IMR-90 (cell line): Measurements from ENCODE around the gene C16orf96. TPM values are rescaled to one million over a fixed set of nuclear protein-coding genes. Genes with fewer than 3 reads are reported as not detected.

Source experiments
- ATAC-seq: fragments of 200-7000 bp; cut with Tn5 transposase; 2 replicates; pipeline ENCODE4 v1.9.1; 2020; ENCODE audit warnings: low read depth, mild to moderate bottlenecking, moderate library complexity
- BruUV-seq: library from RNA; stranded (reverse); fragments of 400-500 nt; replicated peaks from 2 replicates; lab custom pipeline; 2021; lab: Mats Ljungman, UMichigan
- CTCF ChIA-PET: fragments of 300-600 bp; formaldehyde crosslinking; extraction: SDS; loops from one replicate; lab custom pipeline; 2021; ENCODE audit warnings: antibody characterized with exemption; lab: Yijun Ruan, JAX
- POLR2A ChIA-PET: fragments of 300-600 bp; sonication (Branson Sonifier 250); formaldehyde crosslinking; loops from one replicate; lab custom pipeline; 2022; ENCODE audit warnings: antibody characterized with exemption; ENCODE audit not compliant: unreplicated experiment; lab: Charles Lee
- DNase-seq: peaks from one replicate; pipeline ENCODE4 v3.0.0; 2013
- H2AFZ ChIP-seq: replicated peaks from 2 replicates; pipeline ENCODE3; 2013; ENCODE audit warnings: low read length, mild to moderate bottlenecking; ENCODE audit not compliant: poor library complexity
- H2AK5ac ChIP-seq: 2 replicates; pipeline ENCODE4 v1.6.1; 2013; ENCODE audit warnings: low read depth, low read length, inconsistent platforms
- H2AK9ac ChIP-seq: replicated peaks from 2 replicates; pipeline ENCODE3; 2013; ENCODE audit warnings: mild to moderate bottlenecking, low read depth, low read length, moderate library complexity; ENCODE audit not compliant: poor library complexity
- H2BK120ac ChIP-seq: 2 replicates; pipeline ENCODE4 v1.6.1; 2013; ENCODE audit warnings: low read depth, low read length, inconsistent platforms
- H2BK15ac ChIP-seq: 3 replicates; pipeline ENCODE4 v1.6.1; 2013; ENCODE audit warnings: low read depth, low read length, inconsistent platforms
- H2BK20ac ChIP-seq: 2 replicates; pipeline ENCODE4 v1.6.1; 2013; ENCODE audit warnings: low read depth, mild to moderate bottlenecking, inconsistent platforms, low read length, moderate library complexity
- H2BK5ac ChIP-seq: 2 replicates; pipeline ENCODE4 v1.6.1; 2013; ENCODE audit warnings: mild to moderate bottlenecking, low read depth, low read length, inconsistent platforms; ENCODE audit not compliant: poor library complexity, severe bottlenecking
- H3K14ac ChIP-seq: replicated peaks from 2 replicates; pipeline ENCODE4 v1.6.1; 2013; ENCODE audit warnings: low read depth, low read length, inconsistent platforms
- H3K18ac ChIP-seq: 2 replicates; pipeline ENCODE4 v1.6.1; 2013; ENCODE audit warnings: low read depth, low read length, control low read depth
- H3K23ac ChIP-seq: 2 replicates; pipeline ENCODE4 v1.6.1; 2013; ENCODE audit warnings: low read depth, low read length, inconsistent platforms
- H3K27ac ChIP-seq: 2 replicates; pipeline ENCODE4 v1.5.1; 2013; ENCODE audit warnings: mild to moderate bottlenecking, control low read depth, low read length; ENCODE audit not compliant: insufficient read depth
- H3K27me3 ChIP-seq: 2 replicates; pipeline ENCODE4 v1.6.1; 2013; ENCODE audit warnings: low read length; ENCODE audit not compliant: control insufficient read depth, insufficient read depth
- H3K36me3 ChIP-seq: 2 replicates; pipeline ENCODE4 v1.6.1; 2013; ENCODE audit warnings: low read length, mixed read lengths; ENCODE audit not compliant: control insufficient read depth, insufficient read depth
- H3K4ac ChIP-seq: 2 replicates; pipeline ENCODE4 v1.6.1; 2013; ENCODE audit warnings: low read depth, low read length, inconsistent platforms
- H3K4me1 ChIP-seq: 2 replicates; pipeline ENCODE4 v1.6.1; 2013; ENCODE audit warnings: low read length, mixed read lengths; ENCODE audit not compliant: control insufficient read depth, insufficient read depth
- H3K4me2 ChIP-seq: 2 replicates; pipeline ENCODE4 v1.6.1; 2013; ENCODE audit warnings: low read depth, mild to moderate bottlenecking, control low read depth, low read length, moderate library complexity
- H3K4me3 ChIP-seq: 2 replicates; pipeline ENCODE4 v1.5.1; 2013; ENCODE audit warnings: low read depth, mild to moderate bottlenecking, control low read depth, low read length, moderate library complexity; ENCODE audit not compliant: insufficient read depth
- H3K56ac ChIP-seq: 2 replicates; pipeline ENCODE4 v1.6.1; 2013; ENCODE audit warnings: low read length, inconsistent platforms; ENCODE audit not compliant: insufficient read depth; ENCODE audit errors: extremely low read depth
- H3K79me1 ChIP-seq, 2 experiments: 2 replicates each; pipeline ENCODE4 v1.6.1; 2013; ENCODE audit warnings: low read length in 2 of 2, inconsistent platforms in 1 of 2, low read depth in 1 of 2
- H3K9ac ChIP-seq: 2 replicates; pipeline ENCODE4 v1.6.1; 2013; ENCODE audit warnings: low read depth, low read length, control low read depth
- H3K9me1 ChIP-seq: 2 replicates; pipeline ENCODE4 v1.6.1; 2013; ENCODE audit warnings: low read length, inconsistent platforms; ENCODE audit not compliant: insufficient read depth
- H3K9me3 ChIP-seq: 2 replicates; pipeline ENCODE4 v1.6.1; 2013; ENCODE audit warnings: low read length; ENCODE audit not compliant: control insufficient read depth, insufficient read depth
- H4K20me1 ChIP-seq: 2 replicates; pipeline ENCODE4 v1.6.1; 2013; ENCODE audit warnings: low read length, inconsistent platforms; ENCODE audit not compliant: insufficient read depth
- H4K5ac ChIP-seq: 2 replicates; pipeline ENCODE4 v1.6.1; 2013; ENCODE audit warnings: mild to moderate bottlenecking, low read depth, low read length, control low read depth
- H4K8ac ChIP-seq, 2 experiments: 2 replicates each; pipeline ENCODE4 v1.6.1; 2013; ENCODE audit warnings: low read depth in 2 of 2, low read length in 2 of 2, control low read depth in 1 of 2, inconsistent platforms in 1 of 2
- H4K91ac ChIP-seq: 2 replicates; pipeline ENCODE4 v1.6.1; 2013; ENCODE audit warnings: low read depth, low read length, inconsistent platforms; ENCODE audit not compliant: insufficient read depth
- CEBPB ChIP-seq: IDR thresholded peaks from 2 replicates; pipeline ENCODE4 v1.6.1; 2012; ENCODE audit warnings: low read depth, low read length, improper control_type of control experiment
- CHD1 ChIP-seq: IDR thresholded peaks from 2 replicates; pipeline ENCODE4 v1.6.1; 2012; ENCODE audit warnings: low read depth, low read length, improper control_type of control experiment
- MAZ ChIP-seq: IDR thresholded peaks from 2 replicates; pipeline ENCODE4 v1.6.1; 2012; ENCODE audit warnings: low read depth, mild to moderate bottlenecking, low read length, improper control_type of control experiment, moderate library complexity, borderline replicate concordance
- POLR2A ChIP-seq: IDR thresholded peaks from 2 replicates; pipeline ENCODE4 v1.6.1; 2012; ENCODE audit warnings: mild to moderate bottlenecking, low read depth, low read length
- WGBS, 2 experiments: methylation state at CpG; one replicate each; pipeline versions ENCODE4 v1.1.5 to v1.1.7; 2013; ENCODE audit warnings: missing lambda C conversion rate in 2 of 2; ENCODE audit not compliant: insufficient read length in 1 of 2; ENCODE audit errors: extremely low coverage in 2 of 2; 5-methylcytosine and 5-hydroxymethylcytosine counted together
- dilution Hi-C: fragments of 300-500 bp; cut with HindIII; formaldehyde crosslinking; loops from one replicate; pipeline ENCODE4 v1.14.3; 2018; ENCODE audit warnings: low sequenced_read_pairs; ENCODE audit not compliant: unreplicated experiment
- in situ Hi-C: fragments of 300-500 bp; cut with MboI; formaldehyde crosslinking; loops from 3 replicates; pipeline ENCODE4 v1.14.3; 2019; ENCODE audit warnings: low sequenced_read_pairs, inconsistent platforms, mixed read lengths
- intact Hi-C: fragments of 100-400 bp; cut with micrococcal nuclease; formaldehyde crosslinking; loops from 2 replicates; pipeline ENCODE4 v1.10.0; 2022
- polyA plus RNA-seq, 3 experiments: library from polyadenylated mRNA; depleted of rRNA; stranded (reverse); fragments of >200 nt; gene quantifications; 2 replicates each; pipeline ENCODE4 v1.2.3, GENCODE V29; 2012; ENCODE audit warnings: low replicate concordance in 1 of 3
- total RNA-seq: library from RNA; depleted of rRNA; stranded (reverse); fragments of >200 nt; gene quantifications from 2 replicates; pipeline ENCODE4 v1.2.3, GENCODE V29; 2012

C16orf96 gene
- total and polyA plus RNA-seq, 2 of the 4 experiments (the other 2 are of a cell fraction), result not detected

- H4K5ac ChIP-seq, result no peak overlapping the region
- in situ Hi-C loops, result no loop called here
These were observed 8.6 kb downstream of the C16orf96 start for GRCh38 chr16:4564661-4565267.

More at GRCh38 chr16:4564661-4565267, 8.6 kb downstream of the C16orf96 start:
- ATAC-seq (no peak), DNase-seq (no peak)
- no peak overlapping the region for H3K14ac ChIP-seq
- dilution Hi-C loops (no loop called here), intact Hi-C loops (no loop called here)
- H3K23ac ChIP-seq, result no peak overlapping the region
- H3K18ac ChIP-seq, result no peak overlapping the region
- H3K36me3 ChIP-seq, result no peaks in the 10 kb centered on the region
- H2AK5ac ChIP-seq, result no peak overlapping the region
- H3K9me3 ChIP-seq, result no peaks in the 10 kb centered on the region
- no peaks in the 10 kb centered on the region for H3K9me1 ChIP-seq
- no peaks in the 10 kb centered on the region for H3K4me1 ChIP-seq
- no peak overlapping the region for H3K4me3 ChIP-seq
- no peak overlapping the region for H3K9ac ChIP-seq
- no peaks in the 10 kb centered on the region for H3K79me1 ChIP-seq
- H4K8ac ChIP-seq, result no peak overlapping the region
- no peak overlapping the region for H2AK9ac ChIP-seq
- TF ChIP-seq POLR2A (no peak), CEBPB (peak; percentile 60; the same call in 1 of the 2 replicates), CHD1 (no peak), MAZ (no peak)
- no peak overlapping the region for H2BK20ac ChIP-seq
- H2BK5ac ChIP-seq, result no peak overlapping the region
- H2BK120ac ChIP-seq, result no peak overlapping the region
- no peak overlapping the region for H3K4ac ChIP-seq
- BruUV-seq, result no TSS peak
- H2AFZ ChIP-seq, result no peak overlapping the region
- ChIA-PET POLR2A (no interaction called here), CTCF (no interaction called here)
- no peak overlapping the region for H2BK15ac ChIP-seq
- H3K27me3 ChIP-seq, result peaks cover 34% of the 10 kb centered on the region
- WGBS, 2 experiments, result 68% methylated on average over 3 of the region's 18 CpGs; no CpG with 5 or more reads in 1 of the 2 experiments
- H3K56ac ChIP-seq, result no peak overlapping the region
- H4K20me1 ChIP-seq, result no peaks in the 10 kb centered on the region
- no peak overlapping the region for H3K4me2 ChIP-seq
- H4K91ac ChIP-seq, result no peak overlapping the region
- no peak overlapping the region for H3K27ac ChIP-seq
